ENCODE results near the gene SIX5. TPM values are rescaled to one million over a fixed set of nuclear protein-coding genes. Genes with fewer than 3 reads are reported as not detected.

Gene SIX5
- total and polyA plus RNA-seq, 9 of the 15 experiments (the other 6 are each of a cell fraction or from before 2014, with no cell fraction given), result 1.4 to 17.2 (median 7.4) TPM; not detected in 2

GRCh38 chr19:45730368-45731288 lies 38.4 kb downstream of the SIX5 start, which contains the start of gene FBXO46 (continued):
- TF ChIP-seq, protein P1, sequence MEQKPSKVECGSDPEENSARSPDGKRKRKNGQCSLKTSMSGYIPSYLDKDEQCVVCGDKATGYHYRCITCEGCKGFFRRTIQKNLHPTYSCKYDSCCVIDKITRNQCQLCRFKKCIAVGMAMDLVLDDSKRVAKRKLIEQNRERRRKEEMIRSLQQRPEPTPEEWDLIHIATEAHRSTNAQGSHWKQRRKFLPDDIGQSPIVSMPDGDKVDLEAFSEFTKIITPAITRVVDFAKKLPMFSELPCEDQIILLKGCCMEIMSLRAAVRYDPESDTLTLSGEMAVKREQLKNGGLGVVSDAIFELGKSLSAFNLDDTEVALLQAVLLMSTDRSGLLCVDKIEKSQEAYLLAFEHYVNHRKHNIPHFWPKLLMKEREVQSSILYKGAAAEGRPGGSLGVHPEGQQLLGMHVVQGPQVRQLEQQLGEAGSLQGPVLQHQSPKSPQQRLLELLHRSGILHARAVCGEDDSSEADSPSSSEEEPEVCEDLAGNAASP (IDR thresholded peaks at IDR 0.05), result no peak
- TF ChIP-seq, protein P2, sequence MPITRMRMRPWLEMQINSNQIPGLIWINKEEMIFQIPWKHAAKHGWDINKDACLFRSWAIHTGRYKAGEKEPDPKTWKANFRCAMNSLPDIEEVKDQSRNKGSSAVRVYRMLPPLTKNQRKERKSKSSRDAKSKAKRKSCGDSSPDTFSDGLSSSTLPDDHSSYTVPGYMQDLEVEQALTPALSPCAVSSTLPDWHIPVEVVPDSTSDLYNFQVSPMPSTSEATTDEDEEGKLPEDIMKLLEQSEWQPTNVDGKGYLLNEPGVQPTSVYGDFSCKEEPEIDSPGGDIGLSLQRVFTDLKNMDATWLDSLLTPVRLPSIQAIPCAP (CRISPR knock-in tag; IDR thresholded peaks at IDR 0.05; ENCODE audit: borderline replicate concordance), result no peak
- TF ChIP-seq, protein P3, sequence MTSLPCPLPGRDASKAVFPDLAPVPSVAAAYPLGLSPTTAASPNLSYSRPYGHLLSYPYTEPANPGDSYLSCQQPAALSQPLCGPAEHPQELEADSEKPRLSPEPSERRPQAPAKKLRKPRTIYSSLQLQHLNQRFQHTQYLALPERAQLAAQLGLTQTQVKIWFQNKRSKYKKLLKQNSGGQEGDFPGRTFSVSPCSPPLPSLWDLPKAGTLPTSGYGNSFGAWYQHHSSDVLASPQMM (CRISPR knock-in tag; IDR thresholded peaks at IDR 0.05), result no peak
- no peak for TF ChIP-seq TGIF2 (CRISPR knock-in tag; IDR thresholded peaks at IDR 0.05)
- TF ChIP-seq SETDB1 (IDR thresholded peaks at IDR 0.05; ENCODE audit: low read length), result no peak
- no peak for TF ChIP-seq RNF2 (IDR thresholded peaks at IDR 0.05)
- no peak; the same call in 1 of the 2 replicates for TF ChIP-seq CTBP1 (IDR thresholded peaks at IDR 0.05; ENCODE audit: borderline replicate concordance)
- TF ChIP-seq SPI1 (IDR thresholded peaks at IDR 0.05; ENCODE audit: borderline replicate concordance, low read depth, low read length), result peak; percentile 36; the same call in 1 of the 2 replicates
- TF ChIP-seq, protein P4, sequence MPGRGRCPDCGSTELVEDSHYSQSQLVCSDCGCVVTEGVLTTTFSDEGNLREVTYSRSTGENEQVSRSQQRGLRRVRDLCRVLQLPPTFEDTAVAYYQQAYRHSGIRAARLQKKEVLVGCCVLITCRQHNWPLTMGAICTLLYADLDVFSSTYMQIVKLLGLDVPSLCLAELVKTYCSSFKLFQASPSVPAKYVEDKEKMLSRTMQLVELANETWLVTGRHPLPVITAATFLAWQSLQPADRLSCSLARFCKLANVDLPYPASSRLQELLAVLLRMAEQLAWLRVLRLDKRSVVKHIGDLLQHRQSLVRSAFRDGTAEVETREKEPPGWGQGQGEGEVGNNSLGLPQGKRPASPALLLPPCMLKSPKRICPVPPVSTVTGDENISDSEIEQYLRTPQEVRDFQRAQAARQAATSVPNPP (IDR thresholded peaks at IDR 0.05; ENCODE audit: borderline replicate concordance, insufficient read depth, insufficient read length), result no peak
- peak; percentile 86 for TF ChIP-seq POLR2AphosphoS5 (IDR thresholded peaks at IDR 0.05; ENCODE audit: control insufficient read depth, insufficient read depth, low read depth, low read length)
- peak; percentile 65 for TF ChIP-seq ARID2 (IDR thresholded peaks at IDR 0.05)
- TF ChIP-seq, protein P5, sequence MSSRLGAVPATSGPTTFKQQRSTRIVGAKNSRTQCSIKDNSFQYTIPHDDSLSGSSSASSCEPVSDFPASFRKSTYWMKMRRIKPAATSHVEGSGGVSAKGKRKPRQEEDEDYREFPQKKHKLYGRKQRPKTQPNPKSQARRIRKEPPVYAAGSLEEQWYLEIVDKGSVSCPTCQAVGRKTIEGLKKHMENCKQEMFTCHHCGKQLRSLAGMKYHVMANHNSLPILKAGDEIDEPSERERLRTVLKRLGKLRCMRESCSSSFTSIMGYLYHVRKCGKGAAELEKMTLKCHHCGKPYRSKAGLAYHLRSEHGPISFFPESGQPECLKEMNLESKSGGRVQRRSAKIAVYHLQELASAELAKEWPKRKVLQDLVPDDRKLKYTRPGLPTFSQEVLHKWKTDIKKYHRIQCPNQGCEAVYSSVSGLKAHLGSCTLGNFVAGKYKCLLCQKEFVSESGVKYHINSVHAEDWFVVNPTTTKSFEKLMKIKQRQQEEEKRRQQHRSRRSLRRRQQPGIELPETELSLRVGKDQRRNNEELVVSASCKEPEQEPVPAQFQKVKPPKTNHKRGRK (tag; IDR thresholded peaks at IDR 0.05), result no peak
- TF ChIP-seq CBX8 (IDR thresholded peaks at IDR 0.05; ENCODE audit: borderline replicate concordance, extremely low read depth, low read depth, low read length, poor library complexity, severe bottlenecking), result no peak
- peak; percentile 60 to 94 (median 92) for TF ChIP-seq YY1 (IDR thresholded peaks at IDR 0.05; ENCODE audit: borderline replicate concordance in 1 of 3, control insufficient read depth in 1 of 3, extremely low read depth in 1 of 3, insufficient read depth in 3 of 3, insufficient read length in 1 of 3, insufficient replicate concordance in 2 of 3, low read depth in 1 of 3, low read length in 2 of 3)
- TF ChIP-seq SMARCC2 (IDR thresholded peaks at IDR 0.05; ENCODE audit: low read depth), result peak; percentile 64; the same call in 1 of the 2 replicates
- peak; percentile 98 for TF ChIP-seq ELF2 (CRISPR knock-in tag; IDR thresholded peaks at IDR 0.05)
- no peak for TF ChIP-seq FUS (optimal IDR thresholded peaks at IDR 0.05; ENCODE audit: low read depth, low read length)
- TF ChIP-seq MCM2 (IDR thresholded peaks at IDR 0.05; ENCODE audit: low read depth), result no peak
- no peak for TF ChIP-seq ZNF280B (CRISPR knock-in tag; IDR thresholded peaks at IDR 0.05)
